Hepatic stellate cell (primary cell): ENCODE measurements around the gene UBFD1.
"Not testable (repeated sequence)": the region's sequence is repeated elsewhere in the genome, so short reads cannot be mapped to it uniquely, and the experiment has no call there.

ENCODE experiments used
- DNase-seq: peaks from one replicate; pipeline ENCODE4 v3.0.0; 2011; ENCODE audit warnings: low spot score

The UBFD1 gene, protein sequence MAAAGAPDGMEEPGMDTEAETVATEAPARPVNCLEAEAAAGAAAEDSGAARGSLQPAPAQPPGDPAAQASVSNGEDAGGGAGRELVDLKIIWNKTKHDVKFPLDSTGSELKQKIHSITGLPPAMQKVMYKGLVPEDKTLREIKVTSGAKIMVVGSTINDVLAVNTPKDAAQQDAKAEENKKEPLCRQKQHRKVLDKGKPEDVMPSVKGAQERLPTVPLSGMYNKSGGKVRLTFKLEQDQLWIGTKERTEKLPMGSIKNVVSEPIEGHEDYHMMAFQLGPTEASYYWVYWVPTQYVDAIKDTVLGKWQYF

DNA sequence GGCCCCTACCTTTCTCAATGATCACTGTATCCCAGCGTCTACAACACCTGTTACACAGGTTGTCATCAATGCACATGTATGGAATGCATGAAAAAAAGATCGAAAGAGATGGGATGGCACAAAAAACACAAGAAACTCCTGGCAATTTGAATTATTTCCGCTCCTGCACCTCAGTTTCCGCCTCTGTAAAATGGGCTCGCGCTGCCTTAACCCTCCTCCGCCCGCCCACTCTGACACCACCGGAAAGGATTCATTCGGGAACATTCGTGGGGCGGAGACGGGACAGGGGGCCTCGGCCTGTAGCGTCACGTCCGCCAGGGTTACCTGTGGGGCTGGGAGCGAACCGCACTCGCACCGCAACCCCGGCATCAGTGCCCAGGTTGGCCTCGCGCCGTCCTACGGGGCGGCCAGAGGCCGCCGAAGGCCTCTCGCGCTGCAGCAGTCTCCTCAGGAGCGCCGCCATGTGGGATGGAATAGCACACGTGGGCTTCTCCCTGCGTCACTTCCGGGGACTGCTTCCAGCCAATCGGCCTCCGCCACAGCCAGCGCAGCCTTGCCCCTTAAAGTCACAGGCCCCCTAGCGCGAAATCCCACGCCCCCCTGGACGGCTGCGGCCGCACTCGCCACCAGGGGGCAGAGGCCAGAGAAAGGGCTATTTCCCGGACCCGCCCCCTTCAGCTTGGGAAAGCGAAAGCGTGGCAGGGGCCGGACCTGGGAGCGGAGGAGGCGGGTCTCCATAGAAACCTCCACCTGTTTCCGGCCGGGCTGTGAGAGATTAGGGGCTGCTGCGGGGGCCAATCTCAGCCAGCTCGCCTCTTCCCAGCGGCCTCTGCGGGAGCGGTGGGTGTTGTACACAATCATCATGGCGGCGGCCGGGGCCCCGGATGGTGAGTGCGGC lies at the start of gene UBFD1, which contains the start of gene EARS2:
Gene UBFD1 (plus strand): TSS at position 847 of the 898 bp plus-strand sequence. CDS start 16 bp downstream, at position 863.
Gene EARS2 (minus strand): TSS at position 470 of the 898 bp plus-strand sequence. CDS start 7 bp downstream, at position 463.
- DNase-seq = peak; percentile 98

DNA sequence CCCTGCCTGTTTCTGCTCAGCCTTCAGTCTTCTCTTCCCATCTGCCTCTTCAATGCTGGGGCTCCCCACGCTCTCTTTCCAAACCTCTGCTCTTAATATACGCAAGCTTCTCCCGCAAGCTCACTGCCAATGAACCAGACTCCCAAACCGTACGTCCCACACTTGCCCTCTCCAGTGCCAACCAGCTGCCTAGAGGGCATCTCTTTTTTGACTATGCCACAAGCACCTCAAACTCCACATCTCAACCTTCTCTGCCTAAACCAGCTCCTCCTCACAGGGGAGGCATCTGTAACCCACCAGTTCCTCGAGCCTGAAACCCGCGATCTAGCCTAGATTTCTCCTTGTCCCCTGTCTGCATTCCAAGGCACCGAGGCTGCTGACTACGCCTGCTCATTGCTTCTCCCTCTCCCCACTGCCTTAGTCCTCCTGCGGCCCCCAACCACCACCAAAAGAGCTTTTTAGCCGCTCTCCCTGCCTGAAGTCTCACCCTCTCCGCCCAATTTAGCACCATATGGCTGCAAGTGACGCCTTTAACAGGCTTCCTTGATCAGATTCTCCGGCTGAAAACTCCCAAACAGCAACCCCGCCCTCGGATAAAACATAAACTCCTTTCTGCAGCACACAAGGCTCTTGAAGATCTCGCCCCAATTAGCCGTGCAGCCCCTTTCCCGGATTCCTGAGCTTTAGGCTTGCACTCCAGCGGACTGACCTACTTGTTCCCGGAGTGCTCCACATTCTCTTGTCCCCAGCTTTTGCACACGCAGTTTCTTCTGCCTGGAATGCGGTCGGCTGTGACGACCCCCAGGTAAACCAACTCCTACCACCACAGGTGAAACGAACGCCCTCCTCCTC lies 48.7 kb upstream of the UBFD1 start:
- DNase-seq = no peak

DNA sequence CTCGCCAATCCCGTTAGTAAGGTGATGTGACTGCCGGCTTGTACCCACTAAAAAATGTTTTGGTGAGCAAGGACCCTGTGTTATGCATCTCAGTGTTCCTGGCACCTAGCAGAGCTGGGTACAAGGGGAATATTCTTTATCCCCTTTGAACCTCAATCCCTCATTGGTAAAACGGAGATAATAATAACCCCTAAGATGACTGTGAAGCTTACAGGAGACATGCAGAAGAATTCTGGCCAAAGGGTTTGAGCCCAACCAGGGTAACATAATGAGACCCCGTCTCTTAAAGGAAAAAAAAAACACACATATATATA lies 48.1 kb upstream of the UBFD1 start:
- no peak for DNase-seq

DNA sequence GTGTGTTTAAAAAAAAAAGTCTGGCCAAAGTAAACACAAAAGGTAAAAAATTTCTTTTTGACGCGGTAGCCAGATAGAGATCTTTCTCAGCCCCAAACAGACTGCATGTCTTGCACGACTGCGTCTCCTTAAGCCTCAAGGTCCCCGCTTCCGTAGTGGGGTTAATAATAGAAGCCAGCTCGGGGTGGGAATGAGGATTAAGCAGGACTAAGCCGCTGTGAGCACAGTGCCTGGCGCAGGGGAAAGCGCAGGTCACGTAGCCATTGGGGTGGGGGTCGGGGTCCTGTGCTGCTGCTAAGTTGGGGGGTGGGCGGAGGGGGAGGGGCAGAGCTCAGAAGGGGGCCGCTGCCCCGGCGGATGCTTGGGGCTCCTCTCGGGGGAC lies 47.8 kb upstream of the UBFD1 start:
- peak; percentile 52 for DNase-seq

DNA sequence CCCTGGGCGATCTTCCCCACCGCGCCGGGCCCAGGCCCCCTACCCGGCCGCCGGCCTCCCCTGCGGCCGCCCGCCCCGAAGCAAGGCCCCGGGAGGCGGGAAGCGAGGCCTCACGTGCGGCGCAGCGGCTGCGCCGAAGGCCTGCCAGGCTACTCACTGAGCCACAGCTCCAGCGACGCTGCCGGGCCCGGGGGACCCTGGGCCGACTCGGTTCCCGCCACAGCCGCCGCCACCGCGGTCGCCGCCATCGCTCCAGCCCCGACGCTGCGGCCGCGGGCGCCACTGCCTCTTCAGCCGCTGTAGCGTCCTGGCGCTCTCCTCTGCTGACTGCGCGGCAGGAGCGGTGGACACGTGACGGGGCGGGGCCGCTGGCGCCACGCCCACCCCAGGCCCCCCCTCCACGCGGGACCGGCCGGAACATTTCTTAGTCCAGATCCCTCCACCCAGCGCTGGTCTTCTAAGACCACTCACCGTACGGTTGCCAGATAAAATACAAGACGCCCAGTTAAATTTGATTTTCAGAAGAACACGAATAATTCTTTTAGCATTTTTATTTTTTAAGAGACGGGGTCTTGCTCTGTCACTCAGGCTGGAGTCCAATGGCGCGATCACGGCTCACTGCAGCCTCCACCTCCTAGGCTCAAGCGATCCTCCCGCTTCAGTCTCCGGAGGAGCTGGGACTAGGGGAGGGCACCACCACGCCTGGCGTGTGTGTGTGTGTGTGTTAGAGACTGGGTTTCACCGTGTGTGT lies 47.2 kb upstream of the UBFD1 start, which contains the start of gene GGA2:
Gene GGA2 (minus strand): TSS at position 331 of the 751 bp plus-strand sequence. CDS start 83 bp downstream, at position 248.
- DNase-seq = peak; percentile 90

DNA sequence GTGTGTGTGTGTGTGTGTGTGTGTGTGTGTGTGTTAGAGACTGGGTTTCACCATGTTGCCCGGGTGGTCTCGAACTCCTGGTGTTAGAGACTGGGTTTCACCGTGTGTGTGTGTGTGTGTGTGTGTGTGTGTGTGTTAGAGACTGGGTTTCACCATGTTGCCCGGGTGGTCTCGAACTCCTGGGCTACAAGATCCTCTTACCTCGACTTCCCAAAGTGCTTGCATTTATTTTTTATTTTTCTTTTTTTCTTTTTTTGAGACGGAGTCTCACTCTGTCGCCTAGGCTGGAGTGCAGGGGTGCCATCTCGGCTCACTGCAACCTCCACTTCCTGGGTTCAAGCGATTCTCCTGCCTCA lies 46.6 kb upstream of the UBFD1 start:
- DNase-seq = not testable (repeated sequence)

DNA sequence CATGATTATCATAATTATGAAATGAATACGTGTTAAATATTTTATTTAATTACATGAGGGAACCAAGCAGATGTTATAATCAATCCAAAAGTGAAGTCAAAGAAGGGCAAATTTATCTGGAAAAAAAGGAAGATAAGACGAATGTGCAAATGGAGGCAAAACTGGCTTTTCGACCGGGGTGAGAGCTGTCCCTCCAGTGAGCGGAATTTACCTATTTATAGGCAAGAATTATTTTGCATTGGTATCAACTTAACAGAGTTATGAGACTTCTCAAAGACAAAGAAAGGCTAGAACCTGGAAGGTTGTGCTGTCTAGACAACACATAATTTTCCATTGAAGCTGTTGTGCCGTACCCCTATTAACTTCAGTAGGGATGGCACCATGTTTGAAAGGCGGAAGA lies 45.8 kb upstream of the UBFD1 start:
- DNase-seq = no peak

DNA sequence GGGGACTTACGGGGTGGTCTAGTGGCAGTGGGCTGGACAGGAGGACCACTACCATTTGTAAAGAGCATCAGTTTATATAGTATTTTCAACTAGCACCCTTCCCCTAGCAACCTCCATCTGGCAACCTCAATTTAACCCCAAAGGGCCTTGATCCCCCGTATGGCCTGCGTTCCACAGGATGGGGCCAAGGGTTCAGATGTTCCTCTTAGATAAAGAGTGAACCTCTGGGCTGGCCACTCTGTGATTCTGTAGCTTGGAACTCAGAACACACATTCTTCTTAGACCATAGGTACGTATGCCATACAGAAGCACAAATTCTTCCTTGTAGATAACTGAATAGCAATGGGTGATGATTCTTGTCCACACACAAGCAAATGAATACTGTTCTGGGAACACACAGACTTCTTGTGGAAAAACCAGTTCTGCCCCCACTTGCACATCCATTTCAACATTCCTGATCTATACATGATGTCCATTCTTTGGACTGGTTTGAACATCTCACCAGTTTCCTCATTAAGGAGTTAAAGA lies 45.3 kb upstream of the UBFD1 start:
- no peak for DNase-seq

DNA sequence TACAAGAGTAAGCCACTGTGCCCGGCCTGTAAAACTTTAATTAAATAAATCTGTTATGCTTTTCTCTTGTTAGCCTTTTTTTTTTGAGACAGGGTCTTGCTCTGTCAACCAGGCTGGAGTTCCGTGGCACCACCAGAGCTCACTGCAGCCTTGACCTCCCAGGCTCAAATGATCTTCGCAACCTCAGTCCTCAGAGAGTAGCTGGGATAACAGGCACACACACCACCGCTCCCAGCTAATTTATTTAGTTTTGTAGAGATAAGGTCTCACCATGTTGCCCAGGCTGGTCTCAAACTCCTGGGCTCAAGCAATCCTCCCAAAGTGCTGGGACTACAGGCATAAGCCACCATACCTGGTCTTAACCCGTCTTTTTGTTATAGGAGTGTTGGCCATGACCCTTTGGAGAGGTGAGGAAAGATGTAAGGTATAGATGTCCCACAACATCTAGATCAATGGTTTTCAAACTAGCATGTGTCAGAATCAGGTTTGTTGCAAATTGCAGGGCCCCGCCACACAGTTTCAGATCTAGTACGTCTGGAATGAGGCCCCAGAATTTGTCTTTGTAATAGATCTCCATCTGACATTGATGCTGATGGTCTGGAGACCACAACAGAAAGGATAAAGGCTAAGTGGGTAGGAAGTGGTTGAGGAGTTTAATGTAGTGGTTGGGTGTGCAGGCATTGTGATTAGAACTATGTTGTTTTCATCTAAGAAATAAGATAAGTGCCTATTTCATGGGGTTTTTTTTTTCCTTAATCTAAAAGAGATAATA lies 43.0 kb upstream of the UBFD1 start:
- DNase-seq = no peak

DNA sequence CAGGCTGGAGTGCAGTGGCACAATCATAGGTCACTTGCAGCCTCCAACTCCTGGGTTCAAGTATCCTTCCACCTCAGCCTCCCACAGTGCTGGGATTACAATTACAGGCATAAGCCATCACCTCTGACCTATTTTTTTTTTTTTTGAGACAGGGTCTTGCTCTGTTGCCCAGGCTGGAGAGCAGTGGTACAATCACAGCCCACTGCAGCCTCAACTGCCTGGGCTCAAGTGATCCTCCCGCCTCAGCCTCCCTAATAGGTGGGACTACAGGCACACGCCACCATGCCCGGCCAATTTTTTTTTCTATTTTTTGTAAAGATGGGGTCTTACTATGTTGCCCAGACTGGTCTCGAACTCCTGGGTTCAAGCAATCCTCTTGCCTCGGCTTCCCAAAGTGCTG lies 41.6 kb upstream of the UBFD1 start:
- DNase-seq = no peak

DNA sequence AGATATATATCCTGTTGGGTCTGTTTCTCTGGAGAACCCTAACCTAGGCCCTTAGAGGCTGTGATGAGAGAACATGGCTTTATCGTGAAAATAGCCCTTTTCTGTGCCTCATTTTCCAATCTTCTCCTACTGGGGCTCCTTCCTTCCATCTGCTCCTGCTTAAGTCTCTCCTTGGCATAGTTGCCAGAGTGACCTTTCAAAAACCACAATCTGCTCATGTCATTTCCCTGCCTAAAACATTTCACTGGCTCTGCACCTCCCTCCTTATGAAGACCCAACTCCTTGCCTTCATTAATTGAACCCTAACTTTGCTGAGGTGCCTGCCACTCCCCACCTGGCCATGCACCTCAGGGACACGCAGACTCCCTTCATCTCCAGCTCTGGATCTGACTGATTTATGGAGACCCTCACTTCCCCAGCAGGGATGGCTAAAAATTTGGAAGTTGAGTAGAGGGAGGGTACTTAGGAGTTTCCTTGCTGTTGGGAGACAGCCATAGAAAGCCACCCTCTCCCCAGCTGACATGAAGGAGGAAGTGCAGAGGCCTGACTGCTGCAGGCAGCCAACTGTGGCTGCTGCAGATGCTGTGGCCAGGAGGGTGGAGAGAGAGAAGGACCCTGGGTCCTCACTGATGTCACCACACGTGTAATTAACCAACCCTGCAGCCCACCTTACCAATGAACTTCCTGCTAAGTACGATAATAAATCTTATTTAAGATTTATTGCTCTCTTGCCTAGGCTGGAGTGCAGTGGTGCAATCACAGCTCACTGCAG lies 41.0 kb upstream of the UBFD1 start:
- no peak for DNase-seq

DNA sequence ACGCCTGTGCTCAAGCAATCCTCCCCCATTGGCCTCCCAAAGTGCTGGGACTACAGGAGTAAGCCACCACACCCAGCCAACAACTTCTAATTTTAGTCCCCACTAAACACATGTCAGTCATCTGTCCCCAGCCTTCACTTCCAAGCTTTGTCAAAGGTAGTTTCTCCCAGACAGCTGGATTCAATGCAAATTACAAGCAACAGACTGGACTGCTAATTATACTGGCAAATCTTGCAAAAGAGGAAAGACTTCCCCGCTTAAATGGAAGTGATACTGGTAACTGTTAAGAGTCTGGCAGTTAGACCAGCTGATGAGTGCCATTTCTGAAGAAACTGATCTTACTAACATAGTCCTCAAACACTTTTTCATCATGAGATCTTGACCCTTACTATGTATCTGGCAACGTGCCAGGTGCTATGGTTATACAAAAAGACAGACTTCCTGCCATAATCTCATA lies 39.1 kb upstream of the UBFD1 start:
- no peak for DNase-seq

DNA sequence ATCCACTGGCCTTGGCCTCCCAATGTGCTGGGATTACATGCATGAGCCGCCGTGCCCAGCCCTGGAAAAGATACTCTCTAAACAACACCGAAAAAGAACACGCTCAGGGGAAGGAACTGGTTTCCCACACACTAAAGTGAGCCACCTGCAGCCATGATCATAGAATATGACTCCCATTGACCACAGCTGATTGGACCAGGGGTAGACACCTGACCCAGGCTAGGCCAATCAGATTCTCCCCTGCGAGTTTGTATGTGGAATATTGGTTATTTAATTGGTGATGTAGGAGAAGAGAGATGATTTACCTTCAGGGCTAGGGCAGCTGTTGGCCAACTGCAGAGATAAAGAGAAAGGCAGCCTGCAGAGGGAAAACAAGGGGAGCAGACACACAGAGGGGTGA lies 38.2 kb upstream of the UBFD1 start:
- no peak for DNase-seq

DNA sequence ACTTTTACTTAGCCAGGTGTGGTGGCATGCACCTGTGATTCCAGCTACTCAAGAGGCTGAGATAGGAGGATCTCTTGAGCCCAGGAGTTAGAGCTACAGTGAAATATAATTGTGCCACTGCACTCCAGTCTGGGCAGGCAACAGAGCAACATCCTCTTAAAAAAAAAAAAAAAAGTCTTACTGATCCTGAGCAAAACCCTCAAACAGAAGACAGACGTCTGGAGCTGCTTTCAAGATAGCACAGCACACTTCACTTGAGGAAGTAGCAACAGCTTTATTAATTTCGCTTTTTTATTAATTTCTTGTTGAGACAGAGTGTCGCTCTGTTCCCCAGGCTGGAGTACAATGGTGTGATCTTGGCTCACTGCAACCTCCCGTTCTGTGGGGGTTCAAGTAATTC lies 37.0 kb upstream of the UBFD1 start:
- no peak for DNase-seq

DNA sequence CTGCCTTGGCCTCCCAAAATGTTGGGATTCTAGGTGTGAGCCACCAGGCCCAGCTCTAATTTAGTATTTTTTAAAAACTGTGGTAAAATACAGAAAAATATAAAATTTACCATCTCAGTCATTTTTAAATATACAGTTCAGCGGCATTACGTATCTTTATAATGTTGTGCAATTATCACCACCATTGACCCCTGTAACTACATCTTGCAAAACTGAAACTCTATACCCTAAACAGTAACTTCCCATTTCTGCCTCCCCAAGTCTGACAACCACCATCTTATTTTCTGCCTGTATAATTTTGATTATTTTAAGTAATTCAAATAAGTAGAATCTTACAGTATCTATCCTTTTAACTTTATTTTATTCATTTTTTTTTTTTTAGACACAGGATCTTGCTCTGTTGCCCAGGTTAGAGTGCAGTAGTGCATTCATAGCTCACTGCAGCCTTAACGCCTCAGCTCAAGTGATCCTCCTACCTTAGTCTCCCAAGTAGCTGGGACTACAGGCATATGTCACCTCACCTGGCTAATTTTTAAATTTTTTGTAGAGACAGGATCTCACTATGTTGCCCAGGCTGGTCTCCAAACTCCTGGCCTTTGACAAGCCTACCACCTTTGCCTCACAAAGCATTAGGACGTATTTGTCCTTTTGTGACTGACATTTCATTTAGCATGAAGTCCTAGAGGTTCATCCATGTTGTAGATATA lies 36.3 kb upstream of the UBFD1 start:
- DNase-seq = no peak

DNA sequence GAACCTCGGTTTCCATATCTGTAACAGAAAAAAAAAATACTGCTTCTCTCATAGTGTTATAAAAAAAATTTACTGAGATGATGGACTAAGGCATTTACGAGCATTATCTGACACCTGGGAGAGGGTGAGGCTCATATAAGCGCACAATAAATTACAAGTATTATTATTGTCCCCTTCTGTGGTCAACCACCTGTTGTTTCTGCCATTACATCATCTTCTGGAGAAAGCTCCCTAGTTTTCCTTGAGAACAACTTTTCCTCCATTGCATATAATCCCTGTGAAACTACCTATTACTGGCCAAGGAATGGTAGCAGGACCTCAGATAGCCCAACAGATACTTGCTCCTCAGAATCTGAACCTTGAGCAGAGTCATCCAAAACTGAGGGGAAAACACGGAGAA lies 35.6 kb upstream of the UBFD1 start:
- DNase-seq = no peak

DNA sequence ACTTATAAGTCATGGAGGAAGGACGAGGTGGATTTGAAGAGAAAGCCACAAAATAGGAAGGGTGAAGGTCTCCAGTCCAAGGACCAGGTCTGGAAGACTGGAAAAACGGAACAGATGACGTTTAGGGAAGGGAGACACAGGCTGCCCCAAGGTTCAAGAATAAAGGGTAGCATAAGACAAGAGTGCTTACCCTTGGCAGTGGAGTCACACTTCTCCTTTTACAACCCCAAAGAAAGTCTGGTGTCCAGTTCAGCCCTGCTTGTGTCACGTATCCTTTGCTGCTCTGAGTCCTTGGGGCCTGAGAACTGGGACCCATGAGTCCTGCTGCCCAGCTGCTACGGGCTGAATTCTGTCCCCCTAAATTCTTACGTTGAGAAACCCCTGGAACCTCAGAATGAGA lies 34.2 kb upstream of the UBFD1 start:
- DNase-seq = no peak

DNA sequence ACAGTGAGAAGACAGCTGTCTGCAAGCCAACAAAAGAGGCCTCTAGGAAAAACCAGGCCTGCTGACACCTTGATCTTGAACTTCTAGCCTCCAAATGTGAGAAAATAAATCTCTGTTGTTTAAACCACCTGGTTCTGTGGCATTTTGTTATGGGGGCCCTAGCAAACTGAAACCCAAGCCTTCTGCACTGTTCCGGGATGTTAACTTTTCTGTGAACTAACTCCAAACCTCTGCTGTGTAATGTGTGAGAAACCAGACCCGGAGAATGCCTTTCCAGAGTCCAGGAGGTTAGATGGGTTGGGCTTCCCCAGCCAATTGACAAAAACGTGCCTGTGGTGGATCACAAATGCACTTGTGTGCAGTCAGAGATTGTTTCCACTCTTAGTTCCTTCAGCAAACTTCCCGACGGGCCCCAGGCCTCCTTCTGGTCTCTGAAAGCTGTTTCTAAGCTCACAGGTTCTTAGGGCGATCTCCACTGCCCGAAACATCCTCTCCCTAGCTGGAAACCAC lies 33.6 kb upstream of the UBFD1 start:
- DNase-seq = no peak

DNA sequence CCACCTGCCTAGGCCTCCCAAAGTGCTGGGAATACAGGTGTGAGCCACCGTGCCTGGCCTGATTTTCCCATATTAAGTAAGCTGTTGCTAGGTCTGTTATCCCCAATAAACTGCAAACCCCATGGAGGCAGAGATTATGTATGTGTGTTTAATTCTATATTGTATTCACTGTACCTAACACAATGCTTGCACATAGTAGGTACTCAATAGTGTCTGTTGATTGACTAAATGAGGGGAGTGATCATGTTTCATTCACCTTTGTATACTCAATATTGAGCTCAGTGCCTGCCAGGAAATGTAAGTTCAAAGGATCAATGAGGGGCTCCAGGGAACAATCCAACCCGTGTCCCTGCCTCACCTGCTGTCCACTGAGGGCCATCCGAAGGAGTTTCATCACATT lies 32.6 kb upstream of the UBFD1 start:
- no peak for DNase-seq
